ENCODE results near the gene SMIM7.

The SMIM7 gene

GRCh38 chr19:16621165-16621800, 38.7 kb downstream of the SMIM7 start:
- DNase-seq (ENCODE audit: low read depth) = no peak

- no peak for DNase-seq (ENCODE audit: low read depth)
These were observed 39.4 kb downstream of the SMIM7 start for GRCh38 chr19:16620584-16620983.

- DNase-seq (ENCODE audit: low read depth) = no peak
These were observed 39.9 kb downstream of the SMIM7 start for GRCh38 chr19:16620018-16620417.

- no peak for DNase-seq (ENCODE audit: low read depth)
These were observed 40.5 kb downstream of the SMIM7 start for GRCh38 chr19:16619457-16619856.

- no peak for DNase-seq (ENCODE audit: low read depth)
These were observed 41.7 kb downstream of the SMIM7 start for GRCh38 chr19:16618248-16618647.

- DNase-seq (ENCODE audit: low read depth) = no peak
These were observed 44.1 kb downstream of the SMIM7 start for GRCh38 chr19:16615808-16616207.

GRCh38 chr19:16614941-16615340, 45.0 kb downstream of the SMIM7 start:
- DNase-seq (ENCODE audit: low read depth) = no peak

- no peak for DNase-seq (ENCODE audit: low read depth)
These were observed 46.1 kb downstream of the SMIM7 start for GRCh38 chr19:16613841-16614240.

- no peak for DNase-seq (ENCODE audit: low read depth)
These were observed 47.3 kb downstream of the SMIM7 start for GRCh38 chr19:16612636-16613035.

GRCh38 chr19:16611121-16611520, 48.8 kb downstream of the SMIM7 start:
- no peak for DNase-seq (ENCODE audit: low read depth)

- DNase-seq (ENCODE audit: low read depth) = no peak
These were observed 50.3 kb downstream of the SMIM7 start for GRCh38 chr19:16609511-16610200.

- no peak for DNase-seq (ENCODE audit: low read depth)
These were observed 51.6 kb downstream of the SMIM7 start for GRCh38 chr19:16608290-16608739.

GRCh38 chr19:16607819-16608218, 52.1 kb downstream of the SMIM7 start:
- DNase-seq (ENCODE audit: low read depth) = no peak

- no peak for DNase-seq (ENCODE audit: low read depth)
These were observed 54.4 kb downstream of the SMIM7 start for GRCh38 chr19:16605553-16605994.

- no peak for DNase-seq (ENCODE audit: low read depth)
These were observed 54.8 kb downstream of the SMIM7 start for GRCh38 chr19:16605115-16605514.

- no peak for DNase-seq (ENCODE audit: low read depth)
These were observed 55.3 kb downstream of the SMIM7 start for GRCh38 chr19:16604615-16605014.

- DNase-seq (ENCODE audit: low read depth) = no peak
These were observed 56.9 kb downstream of the SMIM7 start for GRCh38 chr19:16603090-16603489.

GRCh38 chr19:16601378-16602052, 58.4 kb downstream of the SMIM7 start:
- DNase-seq (ENCODE audit: low read depth) = no peak

- DNase-seq (ENCODE audit: low read depth) = no peak
These were observed 59.1 kb downstream of the SMIM7 start for GRCh38 chr19:16600824-16601223.

- DNase-seq (ENCODE audit: low read depth) = no peak
These were observed 60.1 kb downstream of the SMIM7 start for GRCh38 chr19:16599655-16600346.

- DNase-seq (ENCODE audit: low read depth) = no peak
These were observed 61.1 kb downstream of the SMIM7 start for GRCh38 chr19:16598848-16599247.

GRCh38 chr19:16596399-16596798, 63.5 kb downstream of the SMIM7 start:
- no peak for DNase-seq (ENCODE audit: low read depth)

Measured in stimulated activated CD8-positive, alpha-beta memory T cell treated with anti-CD3 and anti-CD28 coated beads, Interleukin-4, amount 100 ng/mL, for 24 hours (primary cell).